K562 (cell line): ENCODE results near the gene PPM1F. TPM values are rescaled to one million over a fixed set of nuclear protein-coding genes. Genes with fewer than 3 reads are reported as not detected.

Experiments used
- ATAC-seq: fragments of 200-7000 bp; cut with Tn5 transposase; 3 replicates; pipeline ENCODE4 v1.9.1; 2020; ENCODE audit warnings: moderate library complexity
- BruUV-seq: library from RNA; stranded (reverse); fragments of 400-500 nt; replicated peaks from 2 replicates; lab custom pipeline; 2021; lab: Mats Ljungman, UMichigan
- CTCF ChIA-PET: fragments of 300-600 bp; formaldehyde crosslinking; extraction: SDS; loops from one replicate; lab custom pipeline; 2021; ENCODE audit warnings: low intra/inter-chr PET ratio; lab: Yijun Ruan, JAX
- POLR2A ChIA-PET: fragments of 300-600, 350-650 bp; sonication (Branson Sonifier 250); formaldehyde crosslinking; extraction: SDS; loops from one replicate; lab custom pipeline; 2021; ENCODE audit warnings: antibody characterized with exemption, inconsistent platforms; lab: Yijun Ruan, JAX
- DNase-seq, 4 experiments: peaks; one replicate each; pipeline versions ENCODE4 v3.0.0 to v3.0.0-alpha.2; 2011 to 2018; ENCODE audit warnings: low spot score in 3 of 4, mixed read lengths in 3 of 4; ENCODE audit errors: extremely low read depth in 1 of 4
- FAIRE-seq: peaks from 2 replicates; lab custom pipeline; 2011; peaks lifted over from hg19 to GRCh38; lab: Jason Lieb, UNC
- H2AFZ ChIP-seq: 2 replicates; pipeline ENCODE4 v1.6.0; 2011; ENCODE audit warnings: low read depth, low read length, control low read depth, inconsistent platforms
- H3K27ac ChIP-seq: fragments of 200-600 bp; 3 replicates; pipeline ENCODE4 v1.8.0; 2011; ENCODE audit warnings: low read depth, mild to moderate bottlenecking, control low read depth, inconsistent platforms, low read length, moderate library complexity, mixed read lengths; ENCODE audit errors: extremely low read depth
- H3K27me3 ChIP-seq, 2 experiments: fragments of 300-600 bp in 1 of 2; 2 replicates in 1 of 2; 3 replicates in 1 of 2; pipeline versions ENCODE4 v1.6.0 to v1.8.0; 2011; ENCODE audit warnings: inconsistent platforms in 2 of 2, low read length in 2 of 2, mild to moderate bottlenecking in 1 of 2, mixed read lengths in 1 of 2, moderate library complexity in 1 of 2; ENCODE audit not compliant: control insufficient read depth in 2 of 2, insufficient read depth in 2 of 2
- H3K36me3 ChIP-seq: fragments of 300-600 bp; 3 replicates; pipeline ENCODE4 v1.8.0; 2011; ENCODE audit warnings: mild to moderate bottlenecking, low read length, inconsistent platforms; ENCODE audit not compliant: control insufficient read depth, insufficient read depth
- H3K4me1 ChIP-seq, 2 experiments: fragments of 200-600 bp in 1 of 2; replicated peaks in 1 of 2; 2 replicates in 1 of 2; 3 replicates in 1 of 2; pipeline versions ENCODE4 v1.5.1 to v1.8.0; 2011; ENCODE audit warnings: inconsistent platforms in 2 of 2, low read length in 2 of 2, mild to moderate bottlenecking in 1 of 2, mixed read lengths in 1 of 2, moderate library complexity in 1 of 2; ENCODE audit not compliant: control insufficient read depth in 2 of 2, insufficient read depth in 2 of 2
- H3K4me2 ChIP-seq: 2 replicates; pipeline ENCODE4 v1.6.1; 2011; ENCODE audit warnings: low read length, control low read depth, inconsistent platforms, mixed read lengths; ENCODE audit not compliant: insufficient read depth
- H3K4me3 ChIP-seq: fragments of 200-600 bp; sonication (generic), shearing (Covaris generic); 2 replicates; pipeline ENCODE4 v1.5.1; 2016; ENCODE audit warnings: control low read depth, inconsistent platforms
- H3K79me2 ChIP-seq: fragments of 200-600 bp; 3 replicates; pipeline ENCODE4 v1.8.0; 2011; ENCODE audit warnings: low read length, inconsistent platforms; ENCODE audit not compliant: control insufficient read depth, insufficient read depth
- H3K9ac ChIP-seq, 2 experiments: 2 replicates each; pipeline versions ENCODE4 v1.6.0 to v1.6.1; 2011; ENCODE audit warnings: low read depth in 2 of 2, low read length in 2 of 2, control low read depth in 1 of 2, inconsistent platforms in 1 of 2, mild to moderate bottlenecking in 1 of 2, mixed read lengths in 1 of 2; ENCODE audit not compliant: insufficient read depth in 1 of 2
- H3K9me1 ChIP-seq: one replicate; pipeline ENCODE4 v1.6.0; 2011; ENCODE audit warnings: inconsistent platforms, mild to moderate bottlenecking, low read length, moderate library complexity; ENCODE audit not compliant: control insufficient read depth, insufficient read depth
- H3K9me3 ChIP-seq: replicated peaks from 2 replicates; pipeline ENCODE4 v1.5.1; 2011; ENCODE audit warnings: low read depth, low read length, inconsistent platforms; ENCODE audit not compliant: control insufficient read depth, insufficient read depth
- H4K20me1 ChIP-seq: replicated peaks from 2 replicates; pipeline ENCODE4 v1.6.1; 2011; ENCODE audit warnings: low read length, inconsistent platforms, mixed read lengths; ENCODE audit not compliant: control insufficient read depth, insufficient read depth
- BHLHE40 ChIP-seq: IDR thresholded peaks from 2 replicates; pipeline ENCODE4 v1.6.1; 2011; ENCODE audit warnings: low read length, improper control_type of control experiment
- EP300 ChIP-seq: IDR thresholded peaks from 2 replicates; pipeline ENCODE4 v1.6.1; 2012; ENCODE audit warnings: low read length, improper control_type of control experiment
- GTF2F1 ChIP-seq: IDR thresholded peaks from 2 replicates; pipeline ENCODE4 v1.6.1; 2011; ENCODE audit warnings: low read depth, low read length, improper control_type of control experiment
- MAFF ChIP-seq: IDR thresholded peaks from 2 replicates; pipeline ENCODE4 v1.6.1; 2012; ENCODE audit warnings: low read length, improper control_type of control experiment
- MAFK ChIP-seq: IDR thresholded peaks from 2 replicates; pipeline ENCODE4 v1.6.1; 2011; ENCODE audit warnings: low read length, improper control_type of control experiment
- PHB2 ChIP-seq: fragments of 450-650 bp; IDR thresholded peaks from 2 replicates; pipeline ENCODE4 v1.6.1; 2017; ENCODE audit warnings: low read depth
- PTBP1 ChIP-seq: fragments of 200-400 bp; formaldehyde crosslinking; IDR thresholded peaks from 2 replicates; pipeline ENCODE4 v1.6.1; 2017; ENCODE audit warnings: low read depth, low read length
- RBFOX2 ChIP-seq: fragments of 200-400 bp; formaldehyde crosslinking; IDR thresholded peaks from 2 replicates; pipeline ENCODE4 v1.6.1; 2017; ENCODE audit warnings: low read depth, mild to moderate bottlenecking, low read length, moderate library complexity
- RBM25 ChIP-seq: fragments of 200-400 bp; formaldehyde crosslinking; IDR thresholded peaks from 2 replicates; pipeline ENCODE4 v1.6.1; 2018; ENCODE audit warnings: low read length, low read depth, moderate library complexity; ENCODE audit not compliant: severe bottlenecking
- RNF219 ChIP-seq: fragments of 250-450 bp; sonication (Bioruptor Pico); IDR thresholded peaks from 2 replicates; pipeline ENCODE4 v1.5.0; 2022; ENCODE audit warnings: mild to moderate bottlenecking
- U2AF1 ChIP-seq: fragments of 200-400 bp; formaldehyde crosslinking; optimal IDR thresholded peaks from 2 replicates; pipeline ENCODE3; 2017; ENCODE audit warnings: mild to moderate bottlenecking, low read depth, low read length, moderate library complexity
- ZEB2 ChIP-seq: fragments of 450-650 bp; IDR thresholded peaks from 2 replicates; pipeline ENCODE4 v1.6.1; 2016
- ZNF384 ChIP-seq: IDR thresholded peaks from 2 replicates; pipeline ENCODE4 v1.6.1; 2012; ENCODE audit warnings: low read depth, low read length, improper control_type of control experiment
- ZNF586 ChIP-seq: fragments of 450-650 bp; formaldehyde crosslinking; conservative IDR thresholded peaks from 2 replicates; pipeline ENCODE4 v1.4.0; 2020; ENCODE audit warnings: mild to moderate bottlenecking, moderate library complexity
- WGBS: fragments of 100-300 bp; shearing (Covaris generic); methylation state at CpG from one replicate; pipeline ENCODE4 v1.1.6; 2016; ENCODE audit warnings: low coverage, mixed read lengths; ENCODE audit not compliant: insufficient coverage; ENCODE audit errors: missing lambda C conversion rate; 5-methylcytosine and 5-hydroxymethylcytosine counted together
- in situ Hi-C: fragments of 300-500 bp; cut with MboI; formaldehyde crosslinking; loops from 4 replicates; pipeline ENCODE4 v1.15.0; 2018; ENCODE audit warnings: inconsistent platforms, mixed read lengths
- intact Hi-C: fragments of 100-400 bp; cut with micrococcal nuclease; formaldehyde crosslinking; loops from 2 replicates; pipeline ENCODE4 v1.14.2; 2022
- polyA plus RNA-seq, 8 experiments: library from polyadenylated mRNA; depleted of rRNA in 4 of 8; stranded (reverse) in 5 of 8; unstranded in 3 of 8; fragments of >200 nt; fragmentation: Nextera tagmentation in 2 of 8; fragmentation: Illumina TruSeq in 1 of 8; extraction: Ambion mirVana in 2 of 8; extraction: Trizol in 1 of 8; gene quantifications; 2 replicates each; pipeline versions ENCODE4 v1.2.1 to v1.2.3, GENCODE V29; 2011 to 2014; ENCODE audit warnings: inconsistent platforms in 1 of 8, missing spikeins in 1 of 8
- total RNA-seq, 7 experiments: library from RNA; depleted of rRNA in 6 of 7; stranded (reverse); fragments of >200 nt in 6 of 7; fragmentation: Illumina TruSeq in 2 of 7; extraction: Trizol in 2 of 7; gene quantifications; 2 replicates each; pipeline versions ENCODE4 v1.2.1 to v1.2.3, GENCODE V29; 2011 to 2021; ENCODE audit warnings: low replicate concordance in 1 of 7
- TF ChIP-seq, protein P1 (sequence below): fragments of 250-450 bp; sonication (Bioruptor Pico); IDR thresholded peaks from 2 replicates; pipeline ENCODE4 v1.4.0; 2020; ENCODE audit warnings: mild to moderate bottlenecking, moderate library complexity, borderline replicate concordance
- TF ChIP-seq, protein P2 (sequence below): fragments of 450-650 bp; IDR thresholded peaks from 2 replicates; pipeline ENCODE4 v1.6.1; 2014; ENCODE audit warnings: low read depth, mild to moderate bottlenecking, moderate library complexity, borderline replicate concordance

Gene PPM1F
- total and polyA plus RNA-seq, 9 of the 15 experiments (the other 6 are each of a cell fraction or from before 2014, with no cell fraction given): 2.1 to 159 (median 64.0) TPM

DNA sequence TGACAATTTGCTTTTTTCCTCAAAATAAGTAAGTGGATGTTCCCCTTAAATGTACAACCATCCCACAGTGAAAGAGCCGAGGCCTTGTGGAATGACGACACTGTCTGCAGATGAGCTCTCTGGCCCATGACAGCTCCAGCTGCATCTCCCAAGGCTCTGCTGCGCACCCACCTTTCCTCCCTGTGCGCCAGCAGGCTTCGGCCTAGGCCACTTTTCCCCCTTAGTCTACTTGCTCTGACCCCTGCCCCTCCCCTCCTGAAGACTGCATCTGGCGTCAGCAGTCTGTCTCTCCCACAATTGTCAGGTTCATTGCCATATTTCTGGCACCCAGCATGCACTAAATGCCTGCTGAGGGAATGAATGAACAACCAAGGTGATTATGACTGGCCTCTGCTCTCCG is 27.9 kb upstream of the PPM1F start:
- peak overlapping the region in 1 of 2 experiments; percentile 17; a peak in 1 of 4 replicates for H3K9ac ChIP-seq
- ChIA-PET CTCF (interaction anchor here (1.2 to 1.6 kb wide), 2 partner anchors 42 to 268 kb away, joined by 3 to 4 read pairs; no protein-coding TSS in a partner anchor), POLR2A (interaction anchor here (2.4 to 22.7 kb wide), 6 partner anchors 12 to 130 kb away, joined by 12 to 382 read pairs (median 36); partner anchors contain the start of gene PPM1F)
- H3K4me2 ChIP-seq: no peak overlapping the region
- no peak overlapping the region for H2AFZ ChIP-seq
- no peak overlapping the region for H3K27ac ChIP-seq
- H3K36me3 ChIP-seq: peaks cover 53% of the 10 kb centered on the region; the same call in 2 of the 3 replicates
- in situ Hi-C loops (no loop called here), intact Hi-C loops (loop anchor here (5.0 kb wide), 1 partner anchor 43 kb away; no protein-coding TSS in a partner anchor)
- no peak for DNase-seq
- no peak overlapping the region for H3K4me3 ChIP-seq
- 77% methylated on average over 7 of the region's 7 CpGs for WGBS
- peaks cover 43% of the 10 kb centered on the region for H3K79me2 ChIP-seq
- no TSS peak for BruUV-seq
- peaks cover 35% of the 10 kb centered on the region for H4K20me1 ChIP-seq
- no peak for ATAC-seq
- no peaks in the 10 kb centered on the region; a peak in 1 of 5 replicates for H3K27me3 ChIP-seq
- TF ChIP-seq BHLHE40 (0 out of 2 replicates have a peak, but pooled peaks have one; percentile 28), GTF2F1 (peak; percentile 79; the same call in 1 of the 2 replicates), RBM25 (no peak), MAFF (no peak), ZEB2 (no peak), MAFK (0 out of 2 replicates have a peak, but pooled peaks have one; percentile 14), ZNF586 (CRISPR knock-in tag) (no peak), PTBP1 (no peak), U2AF1 (no peak), RBFOX2 (no peak), PHB2 (no peak), ZNF384 (0 out of 2 replicates have a peak, but pooled peaks have one; percentile 16), EP300 (peak; percentile 3; the same call in 1 of the 2 replicates), RNF219 (no peak)
- TF ChIP-seq, protein P1, sequence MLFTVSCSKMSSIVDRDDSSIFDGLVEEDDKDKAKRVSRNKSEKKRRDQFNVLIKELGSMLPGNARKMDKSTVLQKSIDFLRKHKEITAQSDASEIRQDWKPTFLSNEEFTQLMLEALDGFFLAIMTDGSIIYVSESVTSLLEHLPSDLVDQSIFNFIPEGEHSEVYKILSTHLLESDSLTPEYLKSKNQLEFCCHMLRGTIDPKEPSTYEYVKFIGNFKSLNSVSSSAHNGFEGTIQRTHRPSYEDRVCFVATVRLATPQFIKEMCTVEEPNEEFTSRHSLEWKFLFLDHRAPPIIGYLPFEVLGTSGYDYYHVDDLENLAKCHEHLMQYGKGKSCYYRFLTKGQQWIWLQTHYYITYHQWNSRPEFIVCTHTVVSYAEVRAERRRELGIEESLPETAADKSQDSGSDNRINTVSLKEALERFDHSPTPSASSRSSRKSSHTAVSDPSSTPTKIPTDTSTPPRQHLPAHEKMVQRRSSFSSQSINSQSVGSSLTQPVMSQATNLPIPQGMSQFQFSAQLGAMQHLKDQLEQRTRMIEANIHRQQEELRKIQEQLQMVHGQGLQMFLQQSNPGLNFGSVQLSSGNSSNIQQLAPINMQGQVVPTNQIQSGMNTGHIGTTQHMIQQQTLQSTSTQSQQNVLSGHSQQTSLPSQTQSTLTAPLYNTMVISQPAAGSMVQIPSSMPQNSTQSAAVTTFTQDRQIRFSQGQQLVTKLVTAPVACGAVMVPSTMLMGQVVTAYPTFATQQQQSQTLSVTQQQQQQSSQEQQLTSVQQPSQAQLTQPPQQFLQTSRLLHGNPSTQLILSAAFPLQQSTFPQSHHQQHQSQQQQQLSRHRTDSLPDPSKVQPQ (CRISPR knock-in tag): no peak
- TF ChIP-seq, protein P2, sequence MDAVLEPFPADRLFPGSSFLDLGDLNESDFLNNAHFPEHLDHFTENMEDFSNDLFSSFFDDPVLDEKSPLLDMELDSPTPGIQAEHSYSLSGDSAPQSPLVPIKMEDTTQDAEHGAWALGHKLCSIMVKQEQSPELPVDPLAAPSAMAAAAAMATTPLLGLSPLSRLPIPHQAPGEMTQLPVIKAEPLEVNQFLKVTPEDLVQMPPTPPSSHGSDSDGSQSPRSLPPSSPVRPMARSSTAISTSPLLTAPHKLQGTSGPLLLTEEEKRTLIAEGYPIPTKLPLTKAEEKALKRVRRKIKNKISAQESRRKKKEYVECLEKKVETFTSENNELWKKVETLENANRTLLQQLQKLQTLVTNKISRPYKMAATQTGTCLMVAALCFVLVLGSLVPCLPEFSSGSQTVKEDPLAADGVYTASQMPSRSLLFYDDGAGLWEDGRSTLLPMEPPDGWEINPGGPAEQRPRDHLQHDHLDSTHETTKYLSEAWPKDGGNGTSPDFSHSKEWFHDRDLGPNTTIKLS: no peak
- H3K9me3 ChIP-seq: no peaks in the 10 kb centered on the region
- no peak for FAIRE-seq
- peaks cover 12 to 26% of the 10 kb centered on the region in 2 experiments; a peak in 4 of 5 replicates for H3K4me1 ChIP-seq
- H3K9me1 ChIP-seq: peaks cover 18% of the 10 kb centered on the region
